Lower leg skin (tissue), 4 donors: ENCODE results near the gene KAZN. TPM values are rescaled to one million over a fixed set of nuclear protein-coding genes. Genes with fewer than 3 reads are reported as not detected.

ENCODE experiments used
- DNase-seq, 2 donors: peaks; one replicate each; pipeline ENCODE4 v3.0.0-alpha.2; 2019; ENCODE audit warnings: low spot score in 2 of 2
- H3K4me3 ChIP-seq: fragments of 200-600 bp; sonication (generic); 2 replicates; pipeline ENCODE4 v1.5.1; 2017; ENCODE audit warnings: mild to moderate bottlenecking, low read depth; ENCODE audit not compliant: poor library complexity, severe bottlenecking
- CTCF ChIP-seq, 3 donors: fragments of 450-650 bp; IDR thresholded peaks; one replicate each; pipeline ENCODE4 v1.5.1; 2016; ENCODE audit warnings: antibody characterized with exemption in 3 of 3, mild to moderate bottlenecking in 3 of 3, moderate library complexity in 2 of 3
- POLR2A ChIP-seq, 2 donors: fragments of 450-650 bp; IDR thresholded peaks; one replicate each; pipeline ENCODE4 v1.6.1; 2016 to 2017; ENCODE audit warnings: antibody characterized with exemption in 2 of 2, mild to moderate bottlenecking in 1 of 2, moderate library complexity in 1 of 2
- WGBS, 2 donors: methylation state at CpG; one replicate each; pipeline ENCODE4 v1.1.5; 2018; 5-methylcytosine and 5-hydroxymethylcytosine counted together
- intact Hi-C: fragments of 100-400 bp; cut with DNase I; formaldehyde crosslinking; loops from one replicate; pipeline ENCODE4 v1.15.0; 2023; ENCODE audit warnings: low total_unique reads
- total RNA-seq, 4 donors: library from RNA; depleted of rRNA; stranded (reverse); fragments of >200 nt; gene quantifications; one replicate each; pipeline ENCODE4 v1.1.0, GENCODE V29; 2016

KAZN gene
- total RNA-seq, 4 donors from 2014 or later = 21.4 to 36.0 (median 28.4) TPM

GRCh38 chr1:14733048-14733778 lies 134.7 kb downstream of the KAZN start:
- WGBS, 2 donors = 20 to 33% methylated on average over 21 of the region's 21 CpGs
- no peak overlapping the region for H3K4me3 ChIP-seq

GRCh38 chr1:14733779-14734140 lies 135.3 kb downstream of the KAZN start:
- no peak for DNase-seq
- intact Hi-C loops = no loop called here
- WGBS, 2 donors = 65 to 67% methylated on average over 10 of the region's 10 CpGs

More at GRCh38 chr1:14733048-14733778, 134.7 kb downstream of the KAZN start:
- intact Hi-C loops = no loop called here
- peak; percentile 57 to 90 for DNase-seq
- TF ChIP-seq CTCF (IDR thresholded peaks at IDR 0.05) (no peak), POLR2A (IDR thresholded peaks at IDR 0.05) (no peak)

DNA sequence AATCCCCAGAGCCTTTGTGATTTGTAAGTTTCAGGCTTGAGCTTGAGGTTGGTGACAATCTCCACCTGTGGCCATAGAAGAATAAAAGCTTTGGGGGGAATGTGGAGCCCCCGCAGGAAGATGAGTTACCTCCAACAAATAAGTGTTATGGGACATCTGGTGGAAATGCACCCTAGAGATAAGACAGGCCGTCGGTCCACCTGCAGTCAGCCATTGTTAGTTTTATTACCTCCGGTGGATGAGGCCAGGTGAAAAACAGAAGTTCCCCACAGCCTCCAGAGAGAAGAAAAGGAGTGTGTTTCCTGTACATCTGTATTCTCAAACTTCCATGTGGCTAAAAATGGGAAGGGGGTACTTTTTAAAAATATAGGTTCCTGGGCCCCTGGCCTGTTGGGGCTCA lies 137.4 kb downstream of the KAZN start:
- WGBS, 2 donors = 77 to 80% methylated on average over 4 of the region's 4 CpGs
- intact Hi-C loops = no loop called here
- TF ChIP-seq POLR2A (IDR thresholded peaks at IDR 0.05) (no peak), CTCF (IDR thresholded peaks at IDR 0.05) (no peak)
- DNase-seq = no peak
- H3K4me3 ChIP-seq = no peak overlapping the region

More at GRCh38 chr1:14733779-14734140, 135.3 kb downstream of the KAZN start:
- TF ChIP-seq CTCF (IDR thresholded peaks at IDR 0.05) = no peak
- TF ChIP-seq POLR2A (IDR thresholded peaks at IDR 0.05) = no peak
- no peak overlapping the region for H3K4me3 ChIP-seq

GRCh38 chr1:14737561-14738094 lies 139.1 kb downstream of the KAZN start:
- no peak for TF ChIP-seq CTCF (IDR thresholded peaks at IDR 0.05)
- TF ChIP-seq POLR2A (IDR thresholded peaks at IDR 0.05) = no peak
- WGBS, 2 donors = 77 to 82% methylated on average over 6 of the region's 6 CpGs
- intact Hi-C loops = no loop called here
- H3K4me3 ChIP-seq = no peak overlapping the region
- DNase-seq = no peak

DNA sequence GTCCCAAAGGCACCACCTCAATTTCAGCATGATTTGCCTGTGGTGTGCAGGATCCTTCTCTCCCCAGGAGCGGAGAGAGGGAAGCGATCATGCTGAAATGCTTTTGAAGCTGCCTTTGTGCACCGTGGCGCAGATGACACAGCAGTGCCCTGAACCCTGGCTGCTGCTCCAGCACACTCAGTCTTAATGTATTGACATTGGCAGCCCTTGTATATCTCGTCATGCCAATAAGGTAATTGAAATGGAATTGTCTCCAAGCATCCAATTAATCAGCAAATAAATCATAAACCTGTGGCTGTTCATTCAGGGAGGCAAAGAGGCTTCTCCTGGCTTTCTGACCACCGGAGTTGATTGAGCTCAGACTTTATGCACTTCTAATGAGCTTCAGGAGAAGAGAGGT lies 139.8 kb downstream of the KAZN start:
- H3K4me3 ChIP-seq = no peak overlapping the region
- intact Hi-C loops = no loop called here
- no peak for TF ChIP-seq POLR2A (IDR thresholded peaks at IDR 0.05)
- DNase-seq = no peak
- WGBS, 2 donors = 55 to 59% methylated on average over 6 of the region's 6 CpGs

DNA sequence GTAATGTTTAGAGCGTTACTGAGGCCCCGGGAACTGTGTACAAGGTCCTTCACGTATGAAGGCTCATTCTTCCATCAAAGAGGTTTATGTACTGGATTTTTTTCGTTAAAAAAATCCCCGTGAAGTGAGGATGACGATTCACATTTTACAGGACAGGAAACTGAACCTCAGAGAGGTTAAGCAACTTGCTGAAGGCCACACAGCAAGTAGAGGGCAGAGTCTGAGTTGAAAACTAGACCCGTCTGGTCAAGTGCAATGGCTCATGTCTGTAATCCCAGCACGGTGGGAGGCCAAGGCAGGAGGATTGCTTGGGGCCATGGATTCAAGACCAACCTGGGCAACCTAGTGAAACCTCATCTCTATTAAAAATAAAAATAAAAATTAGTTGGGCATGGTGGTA lies 140.2 kb downstream of the KAZN start:
- WGBS, 2 donors = 61 to 83% methylated on average over 8 of the region's 8 CpGs
- TF ChIP-seq POLR2A (IDR thresholded peaks at IDR 0.05) (no peak), CTCF (IDR thresholded peaks at IDR 0.05) (no peak)
- intact Hi-C loops = no loop called here
- no peak for DNase-seq
- no peak overlapping the region for H3K4me3 ChIP-seq
